ENCODE measurements around the gene ANKRD66.

Gene ANKRD66

GRCh38 chr6:46792635-46793034, 45.9 kb downstream of the ANKRD66 start:
- no peak for DNase-seq

GRCh38 chr6:46793138-46793537, 46.4 kb downstream of the ANKRD66 start, which contains the start of gene MEP1A:
TSS of gene MEP1A (plus strand) at chr6:46793389. CDS start at chr6:46793399, 10 bp downstream.
- DNase-seq = no peak

GRCh38 chr6:46794068-46794467, 47.3 kb downstream of the ANKRD66 start:
- DNase-seq = no peak

GRCh38 chr6:46795816-46796215, 49.1 kb downstream of the ANKRD66 start:
- no peak for DNase-seq

- DNase-seq = no peak
Observed at GRCh38 chr6:46796848-46797580, 50.3 kb downstream of the ANKRD66 start.

GRCh38 chr6:46799657-46800056, 52.9 kb downstream of the ANKRD66 start:
- no peak for DNase-seq

- no peak for DNase-seq
Observed at GRCh38 chr6:46808806-46809205, 62.1 kb downstream of the ANKRD66 start.

All from cortex of kidney (tissue), 1 donor.